Breast epithelium (tissue), 4 donors: ENCODE data around the gene CLDN2. TPM values are rescaled to one million over a fixed set of nuclear protein-coding genes. Genes with fewer than 3 reads are reported as not detected.
A peak's percentile ranks its signal among the peaks of the same experiment; 100 is the strongest.
"Not testable (repeated sequence)": the region's sequence is repeated elsewhere in the genome, so short reads cannot be mapped to it uniquely, and the experiment has no call there.

Experiments used
- DNase-seq, 2 donors: peaks; one replicate each; pipeline ENCODE4 v3.0.0-alpha.2; 2019; ENCODE audit warnings: low spot score in 2 of 2
- H3K27ac ChIP-seq, 2 donors: fragments of 200-600 bp; sonication (generic) in 1 of 2; one replicate each; pipeline ENCODE4 v1.5.1; 2016 to 2019; ENCODE audit warnings: mild to moderate bottlenecking in 1 of 2
- H3K27me3 ChIP-seq, 2 donors: fragments of 200-600 bp; sonication (generic) in 1 of 2; one replicate each; pipeline versions ENCODE4 v1.5.1 to v1.6.0; 2017 to 2019; ENCODE audit warnings: control low read depth in 1 of 2, mild to moderate bottlenecking in 1 of 2
- H3K36me3 ChIP-seq: fragments of 200-600 bp; one replicate; pipeline ENCODE4 v1.5.1; 2019
- H3K4me1 ChIP-seq, 2 donors: fragments of 200-600 bp; sonication (generic); one replicate each; pipeline ENCODE4 v1.5.1; 2016 to 2019; ENCODE audit warnings: control low read depth in 1 of 2
- H3K4me3 ChIP-seq, 3 donors: fragments of 200-600 bp; sonication (generic); 1 replicate in 2 of 3; 2 replicates in 1 of 3; pipeline ENCODE4 v1.5.1; 2016 to 2019; ENCODE audit warnings: mild to moderate bottlenecking in 3 of 3, moderate library complexity in 2 of 3
- H3K9me3 ChIP-seq, 2 donors: fragments of 200-600 bp; sonication (generic) in 1 of 2; one replicate each; pipeline ENCODE4 v1.5.1; 2016 to 2019; ENCODE audit warnings: control low read depth in 1 of 2
- CTCF ChIP-seq, 3 donors: fragments of 450-650 bp; IDR thresholded peaks; one replicate each; pipeline ENCODE4 v1.5.1; 2016 to 2017; ENCODE audit warnings: antibody characterized with exemption in 3 of 3, mild to moderate bottlenecking in 3 of 3, moderate library complexity in 3 of 3
- POLR2A ChIP-seq: fragments of 450-650 bp; IDR thresholded peaks from one replicate; pipeline ENCODE4 v1.6.1; 2016; ENCODE audit warnings: antibody characterized with exemption, mild to moderate bottlenecking, moderate library complexity
- POLR2AphosphoS5 ChIP-seq, 3 donors: sonication (generic); formaldehyde crosslinking; IDR thresholded peaks; one replicate each; pipeline ENCODE4 v1.6.1; 2017; ENCODE audit warnings: antibody characterized with exemption in 3 of 3
- intact Hi-C: fragments of 100-400 bp; cut with DNase I; formaldehyde crosslinking; loops from one replicate; pipeline ENCODE4 v1.15.1; 2023; ENCODE audit warnings: low total_unique reads
- total RNA-seq, 3 donors: library from RNA; depleted of rRNA; stranded (reverse); fragments of >200 nt; gene quantifications; one replicate each; pipeline ENCODE4 v1.1.0, GENCODE V29; 2016

Gene CLDN2
- under 1 TPM in 2 of 3 donors, not detected in 1; 0.32 to 0.33 TPM for total RNA-seq

GRCh38 chrX:106919932-106920452 lies at the start of gene CLDN2:
Gene CLDN2, plus strand, starts transcription at chrX:106920402. Its CDS starts 7,827 bp downstream, at chrX:106928229.
- H3K9me3 ChIP-seq, result no peaks in the 10 kb centered on the region
- peaks cover 0 to 71% of the 10 kb centered on the region in 2 donors for H3K27me3 ChIP-seq
- no peak for DNase-seq
- no peak within 1 kb of the TSS for H3K27ac ChIP-seq
- H3K36me3 ChIP-seq, result no peaks in the 10 kb centered on the region
- no peak within 1 kb of the TSS for H3K4me3 ChIP-seq
- no peaks in the 10 kb centered on the region for H3K4me1 ChIP-seq
- TF ChIP-seq POLR2A (no peak), POLR2AphosphoS5 (IDR thresholded peaks at IDR 0.05) (no peak), CTCF (IDR thresholded peaks at IDR 0.05) (no peak)
- intact Hi-C loops, result no loop called here

GRCh38 chrX:106872796-106873195 lies 47.4 kb upstream of the CLDN2 start:
- H3K4me1 ChIP-seq, result not testable (repeated sequence)

GRCh38 chrX:106874075-106874474 lies 46.1 kb upstream of the CLDN2 start:
- no peak overlapping the region for H3K4me3 ChIP-seq
- intact Hi-C loops, result no loop called here
- DNase-seq, result no peak
- H3K36me3 ChIP-seq, result no peaks in the 10 kb centered on the region
- H3K4me1 ChIP-seq, result no peaks in the 10 kb centered on the region
- H3K9me3 ChIP-seq, result peaks cover 0 to 1% of the 10 kb centered on the region in 2 donors
- peaks cover 0 to 47% of the 10 kb centered on the region in 2 donors for H3K27me3 ChIP-seq
- TF ChIP-seq CTCF (IDR thresholded peaks at IDR 0.05) (peak in 2 of 3 donors; percentile 36 to 42), POLR2AphosphoS5 (IDR thresholded peaks at IDR 0.05) (no peak)
- no peak overlapping the region for H3K27ac ChIP-seq

More at GRCh38 chrX:106872796-106873195, 47.4 kb upstream of the CLDN2 start:
- intact Hi-C loops, H3K27ac ChIP-seq, DNase-seq, H3K36me3 ChIP-seq, H3K4me3 ChIP-seq, H3K9me3 ChIP-seq: not testable (repeated sequence)
- H3K27me3 ChIP-seq, result peaks cover 0 to 34% of the 10 kb centered on the region in 2 donors

- Histone ChIP-seq H3K4me1 (no peaks in the 10 kb centered on the region), H3K9me3 (peaks cover 0 to 8% of the 10 kb centered on the region in 2 donors), H3K27me3 (peaks cover 0 to 52% of the 10 kb centered on the region in 2 donors), H3K36me3 (no peaks in the 10 kb centered on the region), H3K27ac (no peak overlapping the region), H3K4me3 (no peak overlapping the region)
- no peak for DNase-seq
- intact Hi-C loops, result no loop called here
- TF ChIP-seq POLR2A, result no peak
- no peak for TF ChIP-seq CTCF (IDR thresholded peaks at IDR 0.05)
- no peak for TF ChIP-seq POLR2AphosphoS5 (IDR thresholded peaks at IDR 0.05)
These were observed 45.1 kb upstream of the CLDN2 start for GRCh38 chrX:106875151-106875550.

- H3K27ac ChIP-seq, result no peak overlapping the region
- no peaks in the 10 kb centered on the region for H3K36me3 ChIP-seq
- no peak for DNase-seq
- peaks cover 0 to 48% of the 10 kb centered on the region in 2 donors for H3K27me3 ChIP-seq
- H3K9me3 ChIP-seq, result peaks cover 0 to 5% of the 10 kb centered on the region in 2 donors
- H3K4me3 ChIP-seq, result no peak overlapping the region
- intact Hi-C loops, result no loop called here
- TF ChIP-seq POLR2AphosphoS5 (IDR thresholded peaks at IDR 0.05) (no peak), POLR2A (no peak), CTCF (IDR thresholded peaks at IDR 0.05) (no peak)
- no peaks in the 10 kb centered on the region for H3K4me1 ChIP-seq
These were observed 30.7 kb upstream of the CLDN2 start for GRCh38 chrX:106889468-106889867.
